HK-2 (cell line): ENCODE data around the gene PCCA.
"Not testable (repeated sequence)": the region's sequence is repeated elsewhere in the genome, so short reads cannot be mapped to it uniquely, and the experiment has no call there.

Source experiments
- DNase-seq: peaks from one replicate; pipeline ENCODE4 v3.0.0-alpha.2; 2018; ENCODE audit not compliant: unreplicated experiment

PCCA gene

GRCh38 chr13:100096526-100096925 is 7.6 kb downstream of the PCCA start:
- no peak for DNase-seq

GRCh38 chr13:100097821-100098220 is 8.9 kb downstream of the PCCA start:
- DNase-seq: no peak

GRCh38 chr13:100098445-100099116 is 9.7 kb downstream of the PCCA start:
- no peak for DNase-seq

GRCh38 chr13:100099117-100099445 is 10.2 kb downstream of the PCCA start:
- DNase-seq: not testable (repeated sequence)

GRCh38 chr13:100100115-100100879 is 11.4 kb downstream of the PCCA start:
- DNase-seq: peak; percentile 42

- no peak for DNase-seq
These were observed 13.1 kb downstream of the PCCA start for GRCh38 chr13:100102042-100102441.

- DNase-seq: no peak
These were observed 17.1 kb downstream of the PCCA start for GRCh38 chr13:100106005-100106404.

- DNase-seq: no peak
These were observed 17.8 kb downstream of the PCCA start for GRCh38 chr13:100106705-100107104.

- no peak for DNase-seq
These were observed 20.1 kb downstream of the PCCA start for GRCh38 chr13:100108913-100109507.

- DNase-seq: no peak
These were observed 21.4 kb downstream of the PCCA start for GRCh38 chr13:100110269-100110668.

GRCh38 chr13:100112186-100112838 is 23.4 kb downstream of the PCCA start:
- DNase-seq: no peak

GRCh38 chr13:100115693-100116254 is 26.9 kb downstream of the PCCA start:
- no peak for DNase-seq

GRCh38 chr13:100124265-100124664 is 35.4 kb downstream of the PCCA start:
- no peak for DNase-seq

- no peak for DNase-seq
These were observed 37.1 kb downstream of the PCCA start for GRCh38 chr13:100125946-100126345.

- peak; percentile 18 for DNase-seq
These were observed 39.5 kb downstream of the PCCA start for GRCh38 chr13:100128373-100128772.

GRCh38 chr13:100128838-100129237 is 39.9 kb downstream of the PCCA start:
- no peak for DNase-seq

- no peak for DNase-seq
These were observed 40.7 kb downstream of the PCCA start for GRCh38 chr13:100129605-100130004.

GRCh38 chr13:100130092-100130491 is 41.2 kb downstream of the PCCA start:
- DNase-seq: no peak

GRCh38 chr13:100130930-100131511 is 42.1 kb downstream of the PCCA start:
- DNase-seq: no peak

- peak; percentile 31 for DNase-seq
These were observed 43.1 kb downstream of the PCCA start for GRCh38 chr13:100131863-100132574.

GRCh38 chr13:100138859-100139491 is 50.1 kb downstream of the PCCA start:
- DNase-seq: no peak
